Adrenal gland (tissue), 12 donors: ENCODE measurements around the gene SLC7A9. TPM values are rescaled to one million over a fixed set of nuclear protein-coding genes. Genes with fewer than 3 reads are reported as not detected.
A peak's percentile ranks its signal among the peaks of the same experiment; 100 is the strongest.

Source experiments
- DNase-seq, 7 donors: peaks; one replicate each; pipeline ENCODE4 v3.0.0-alpha.2; 2019 to 2020
- H3K27ac ChIP-seq, 5 donors: fragments of 200-600 bp; sonication (generic) in 4 of 5; 1 replicate in 3 of 5; 2 replicates in 2 of 5; pipeline versions ENCODE4 v1.5.1 to v1.8.0; 2016 to 2020; ENCODE audit warnings: mild to moderate bottlenecking in 1 of 5
- H3K27me3 ChIP-seq: fragments of 200-600 bp; 2 replicates; pipeline ENCODE4 v1.8.0; 2021
- H3K36me3 ChIP-seq, 2 donors: fragments of 200-600 bp; replicated peaks in 1 of 2; 1 replicate in 1 of 2; 2 replicates in 1 of 2; pipeline versions ENCODE4 v1.5.1 to v1.8.0; 2018 to 2022
- H3K4me1 ChIP-seq, 2 donors: fragments of 200-600 bp; replicated peaks in 1 of 2; 1 replicate in 1 of 2; 2 replicates in 1 of 2; pipeline versions ENCODE4 v1.5.1 to v1.8.0; 2018 to 2021
- H3K4me3 ChIP-seq, 4 donors: fragments of 200-600 bp; sonication (generic) in 3 of 4; one replicate each; pipeline ENCODE4 v1.5.1; 2016 to 2018
- H3K9me3 ChIP-seq, 3 donors: fragments of 200-600 bp; sonication (generic) in 1 of 3; replicated peaks in 1 of 3; 1 replicate in 2 of 3; 2 replicates in 1 of 3; pipeline versions ENCODE4 v1.5.1 to v1.8.0; 2016 to 2021
- POLR2A ChIP-seq, 2 donors: fragments of 450-650 bp; IDR thresholded peaks; one replicate each; pipeline ENCODE4 v1.6.1; 2017; ENCODE audit warnings: antibody characterized with exemption in 2 of 2, mild to moderate bottlenecking in 2 of 2, moderate library complexity in 1 of 2
- WGBS, 4 donors: extraction: QIAGEN DNeasy Blood & Tissue Kit in 2 of 4; methylation state at CpG; one replicate each; pipeline versions ENCODE4 v1.1.5 to v1.1.7; 2013 to 2017; 5-methylcytosine and 5-hydroxymethylcytosine counted together
- intact Hi-C, 2 donors: fragments of 100-400 bp; cut with DNase I; formaldehyde crosslinking; loops; one replicate each; pipeline versions ENCODE4 v1.14.1 to v1.15.0; 2022 to 2023
- polyA plus RNA-seq, 3 donors: library from polyadenylated mRNA; stranded (reverse); fragments of 200-250 nt in 2 of 3; fragments of 350-450 nt in 1 of 3; fragmentation: Illumina TruSeq in 1 of 3; extraction: RNeasy Lipid Tissue Mini Kit (QIAGEN cat#74804) in 1 of 3; gene quantifications; one replicate each; pipeline ENCODE4 v1.2.3, GENCODE V29; 2013 to 2014
- total RNA-seq, 9 donors: library from RNA; depleted of rRNA in 4 of 9; stranded (reverse); fragments of >200 nt in 4 of 9; fragments of 120-200 nt in 1 of 9; fragmentation: NEBNext Ultra II Directional in 1 of 9; extraction: Animal tissue kit (Norgen Biotek cat#: 25700) in 1 of 9; gene quantifications; one replicate each; pipeline versions ENCODE4 v1.1.0 to v1.2.4, GENCODE V29; 2013 to 2023
- TF ChIP-seq, protein P1 (sequence below), 6 experiments: fragments of 450-650 bp in 4 of 6; fragments of 200-600 bp in 2 of 6; sonication (generic) in 1 of 6; IDR thresholded peaks; 1 replicate in 5 of 6; 2 replicates in 1 of 6; pipeline versions ENCODE4 v1.5.1 to v1.8.0; 2016 to 2021; ENCODE audit warnings: antibody characterized with exemption in 6 of 6, mild to moderate bottlenecking in 2 of 6, moderate library complexity in 1 of 6
- donor health status: healthy with polysubstance abuse.
- donor health status: Bipolar disorder and iron deficiency.
- donor health status: DM: yes; HTN: yes; CAD: no.
- donor health status: DM: no; HTN: no; CAD: no.
- donor health status: DM: no; HTN: no; CAD: no.
- donor health status: DM: yes; HTN: yes; CAD: no.

The SLC7A9 gene
- total and polyA plus RNA-seq, 12 donors = 0.11 to 0.51 (median 0.48) TPM; not detected in 5

DNA sequence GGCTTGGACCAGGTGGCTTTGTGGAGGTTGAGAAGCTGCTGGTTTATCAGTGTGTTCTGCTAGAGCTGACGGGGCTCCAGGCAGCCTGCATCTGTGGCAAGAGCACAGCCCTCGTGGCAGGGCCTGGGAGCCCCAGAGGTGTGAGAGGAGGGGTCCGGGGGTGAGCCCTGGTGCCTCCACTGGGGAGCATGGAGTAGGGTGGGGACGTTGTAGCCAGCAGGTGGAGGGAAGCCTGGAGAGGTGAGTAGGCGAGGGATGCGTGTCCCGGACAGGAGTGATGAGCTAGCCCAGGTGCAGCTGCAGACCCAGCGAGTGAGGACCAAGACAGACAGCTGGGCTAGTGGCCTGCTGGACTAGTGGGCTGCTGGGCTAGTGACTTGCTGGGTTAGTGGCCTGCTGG lies 51.0 kb downstream of the SLC7A9 start:
- H3K27me3 ChIP-seq = no peaks in the 10 kb centered on the region
- H3K36me3 ChIP-seq = no peaks in the 10 kb centered on the region
- no peak for DNase-seq
- H3K9me3 ChIP-seq = no peaks in the 10 kb centered on the region
- H3K4me1 ChIP-seq = peaks cover 0 to 4% of the 10 kb centered on the region in 2 donors
- no peak overlapping the region for H3K4me3 ChIP-seq
- TF ChIP-seq, protein P1, sequence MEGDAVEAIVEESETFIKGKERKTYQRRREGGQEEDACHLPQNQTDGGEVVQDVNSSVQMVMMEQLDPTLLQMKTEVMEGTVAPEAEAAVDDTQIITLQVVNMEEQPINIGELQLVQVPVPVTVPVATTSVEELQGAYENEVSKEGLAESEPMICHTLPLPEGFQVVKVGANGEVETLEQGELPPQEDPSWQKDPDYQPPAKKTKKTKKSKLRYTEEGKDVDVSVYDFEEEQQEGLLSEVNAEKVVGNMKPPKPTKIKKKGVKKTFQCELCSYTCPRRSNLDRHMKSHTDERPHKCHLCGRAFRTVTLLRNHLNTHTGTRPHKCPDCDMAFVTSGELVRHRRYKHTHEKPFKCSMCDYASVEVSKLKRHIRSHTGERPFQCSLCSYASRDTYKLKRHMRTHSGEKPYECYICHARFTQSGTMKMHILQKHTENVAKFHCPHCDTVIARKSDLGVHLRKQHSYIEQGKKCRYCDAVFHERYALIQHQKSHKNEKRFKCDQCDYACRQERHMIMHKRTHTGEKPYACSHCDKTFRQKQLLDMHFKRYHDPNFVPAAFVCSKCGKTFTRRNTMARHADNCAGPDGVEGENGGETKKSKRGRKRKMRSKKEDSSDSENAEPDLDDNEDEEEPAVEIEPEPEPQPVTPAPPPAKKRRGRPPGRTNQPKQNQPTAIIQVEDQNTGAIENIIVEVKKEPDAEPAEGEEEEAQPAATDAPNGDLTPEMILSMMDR (IDR thresholded peaks at IDR 0.05) = no peak
- no peak for TF ChIP-seq POLR2A (IDR thresholded peaks at IDR 0.05)
- intact Hi-C loops = no loop called here
- H3K27ac ChIP-seq = no peak overlapping the region
- whole genome bisulfite sequencing, 4 donors = 85 to 93% (median 89%) methylated on average over 8 of the region's 8 CpGs

DNA sequence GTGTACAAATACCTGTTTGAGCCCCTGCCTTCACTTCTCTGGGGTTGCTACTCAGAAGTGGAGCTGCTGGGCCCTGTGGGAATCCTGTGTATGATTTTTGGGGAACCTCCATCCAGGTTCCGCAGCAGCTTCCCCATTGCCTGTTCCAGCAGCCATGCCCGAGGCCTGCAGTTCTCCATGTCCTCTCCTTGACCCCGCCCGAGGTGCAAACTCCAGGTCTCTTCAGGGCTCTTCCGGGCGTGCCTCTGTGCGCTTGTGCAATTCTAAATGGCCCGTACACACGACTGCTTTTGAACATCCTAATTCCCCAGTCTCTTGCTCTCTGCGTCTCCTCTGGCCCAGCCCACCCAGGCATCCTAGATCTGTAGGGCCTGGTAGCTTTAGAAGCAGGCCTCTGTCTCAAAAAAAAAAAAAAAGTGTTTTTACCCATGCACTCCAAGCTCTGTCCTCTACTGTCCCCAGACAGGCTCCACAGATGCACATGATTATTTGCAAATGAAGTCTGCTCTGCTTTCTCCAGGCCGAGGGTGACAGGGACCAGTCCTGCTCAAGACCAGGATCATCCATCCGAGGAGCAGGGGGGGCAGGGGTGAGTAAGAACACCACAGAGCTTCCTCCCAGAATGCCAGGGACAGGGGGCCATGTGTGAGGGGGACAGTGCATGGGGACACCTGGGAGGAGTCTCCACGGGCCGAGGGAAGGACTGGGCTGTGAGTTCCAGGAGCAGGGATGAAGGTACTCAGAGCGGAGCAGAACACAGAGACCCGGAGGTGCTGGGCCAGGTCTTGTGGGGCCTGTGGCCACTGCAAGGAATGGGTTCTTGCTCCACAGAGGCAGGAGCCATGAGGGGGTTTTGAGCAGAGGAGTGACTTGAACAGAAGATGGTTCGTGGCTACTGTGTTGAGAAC lies 51.7 kb downstream of the SLC7A9 start:
- WGBS, 4 donors = 83 to 92% (median 89%) methylated on average over 16 to 17 of the region's 17 CpGs
- no peak overlapping the region for H3K27ac ChIP-seq
- H3K27me3 ChIP-seq = no peaks in the 10 kb centered on the region
- intact Hi-C loops = no loop called here
- TF ChIP-seq POLR2A (IDR thresholded peaks at IDR 0.05) = no peak
- TF ChIP-seq, protein P1 (IDR thresholded peaks at IDR 0.05) = no peak
- no peaks in the 10 kb centered on the region for H3K36me3 ChIP-seq
- peaks cover 0 to 4% of the 10 kb centered on the region in 2 donors for H3K4me1 ChIP-seq
- DNase-seq = no peak
- no peaks in the 10 kb centered on the region for H3K9me3 ChIP-seq
- H3K4me3 ChIP-seq = no peak overlapping the region

DNA sequence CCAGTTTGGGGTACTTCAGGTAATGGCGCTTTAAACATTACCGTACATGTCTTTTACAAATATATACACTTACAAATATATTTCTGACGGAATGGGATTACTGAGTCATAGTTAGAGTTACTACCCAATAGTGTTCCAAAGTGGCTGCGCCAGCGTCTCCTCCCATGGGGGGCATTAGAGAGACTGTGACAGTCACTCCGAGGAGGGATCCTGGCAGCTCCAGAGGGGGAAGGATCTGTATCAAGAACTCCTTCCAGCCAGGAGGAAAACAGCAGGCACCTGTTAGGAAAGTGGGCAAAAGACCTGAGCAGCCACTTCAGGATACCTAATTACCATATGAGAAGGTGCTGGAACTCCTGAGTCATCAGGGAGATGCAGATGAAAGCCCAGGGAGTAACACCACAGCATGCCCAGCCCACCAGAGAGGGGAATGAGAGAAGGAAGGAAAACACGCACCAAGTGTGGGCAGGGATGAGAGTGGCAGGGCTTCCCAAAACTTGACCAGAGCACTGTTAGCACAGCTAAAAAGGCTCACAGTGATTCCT lies 52.9 kb downstream of the SLC7A9 start:
- H3K27ac ChIP-seq = no peak overlapping the region
- H3K4me3 ChIP-seq = no peak overlapping the region
- H3K27me3 ChIP-seq = no peaks in the 10 kb centered on the region
- TF ChIP-seq, protein P1 (IDR thresholded peaks at IDR 0.05) = no peak
- no peak for TF ChIP-seq POLR2A (IDR thresholded peaks at IDR 0.05)
- H3K4me1 ChIP-seq = peaks cover 0 to 4% of the 10 kb centered on the region in 2 donors
- no peaks in the 10 kb centered on the region for H3K9me3 ChIP-seq
- 81 to 87% (median 85%) methylated on average over 7 of the region's 7 CpGs for WGBS, 4 donors
- no peak for DNase-seq
- no peaks in the 10 kb centered on the region for H3K36me3 ChIP-seq
- intact Hi-C loops = no loop called here

DNA sequence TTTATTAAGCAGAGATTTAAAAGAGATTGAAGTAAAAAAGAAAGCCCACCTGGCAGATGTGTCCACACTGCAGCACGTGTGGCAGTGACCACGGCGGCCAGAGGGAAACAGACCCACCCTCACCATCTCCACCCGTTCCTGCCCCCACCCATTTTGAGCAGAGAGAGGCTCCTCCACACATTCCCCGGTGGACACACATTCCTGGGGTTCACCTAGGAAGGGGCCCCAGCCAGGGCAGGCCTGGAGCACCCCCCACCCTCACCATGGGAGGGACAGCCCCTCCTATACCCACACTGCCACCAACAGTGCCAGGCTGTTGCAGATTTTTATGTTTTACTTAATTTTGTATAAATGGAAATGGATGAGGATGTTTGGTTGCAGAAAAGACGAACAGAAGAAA lies 54.9 kb downstream of the SLC7A9 start:
- no peaks in the 10 kb centered on the region for H3K9me3 ChIP-seq
- no peak overlapping the region for H3K27ac ChIP-seq
- peak in 1 of 7 donors; percentile 14 for DNase-seq
- intact Hi-C loops = no loop called here
- no peaks in the 10 kb centered on the region for H3K27me3 ChIP-seq
- 80 to 85% (median 84%) methylated on average over 6 of the region's 6 CpGs for WGBS, 4 donors
- H3K36me3 ChIP-seq = no peaks in the 10 kb centered on the region
- no peak for TF ChIP-seq POLR2A (IDR thresholded peaks at IDR 0.05)
- TF ChIP-seq, protein P1 (IDR thresholded peaks at IDR 0.05) = no peak
- no peak overlapping the region for H3K4me3 ChIP-seq
- H3K4me1 ChIP-seq = peaks cover 0 to 7% of the 10 kb centered on the region in 2 donors
